ENCODE measurements around the gene KSR2. TPM values are rescaled to one million over a fixed set of nuclear protein-coding genes. Genes with fewer than 3 reads are reported as not detected.

KSR2 gene
- polyA plus RNA-seq, 1 experiment, result not detected

DNA sequence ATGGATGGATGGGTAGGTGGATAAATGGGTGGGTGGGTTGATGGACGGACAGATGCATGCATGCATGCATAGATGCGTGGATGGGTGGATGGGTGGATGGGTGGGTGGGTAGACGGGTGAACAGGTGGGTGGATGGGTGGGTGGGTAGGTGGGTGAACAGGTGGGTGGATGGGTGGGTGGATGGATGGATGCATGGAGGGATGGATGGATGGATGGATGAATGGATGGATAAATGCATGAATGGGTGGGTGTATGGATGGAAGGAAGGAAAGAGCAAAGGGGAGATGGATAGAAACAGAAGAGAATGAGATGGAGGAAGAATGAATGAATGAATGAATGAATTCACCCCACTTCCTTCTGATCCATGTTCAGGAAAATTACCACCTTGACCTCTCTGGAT is 143.0 kb downstream of the KSR2 start:
- no peak for DNase-seq (ENCODE audit: low read depth)
- no peak overlapping the region for H3K4me3 ChIP-seq (ENCODE audit: low read depth, low read length)
- ChIA-PET CTCF (interaction anchor here (2.2 kb wide), 1 partner anchor 458 kb away, joined by 11 read pairs; no protein-coding TSS in a partner anchor), POLR2A (no interaction called here)
- TF ChIP-seq CTCF (IDR thresholded peaks at IDR 0.05; ENCODE audit: insufficient read depth, low read depth, low read length), result no peak
- H3K27me3 ChIP-seq (ENCODE audit: control insufficient read depth, insufficient read depth, low read length), result no peaks in the 10 kb centered on the region
- no peaks in the 10 kb centered on the region for H3K36me3 ChIP-seq (ENCODE audit: control insufficient read depth, insufficient read depth, low read length)

- no peaks in the 10 kb centered on the region; the same call in 1 of the 2 replicates for H3K27me3 ChIP-seq (ENCODE audit: control insufficient read depth, insufficient read depth, low read length)
- POLR2A ChIA-PET, result no interaction called here
- DNase-seq (ENCODE audit: low read depth), result no peak
Observed at GRCh38 chr12:117821480-117822175, 147.2 kb downstream of the KSR2 start.

GRCh38 chr12:117820216-117820907 is 148.4 kb downstream of the KSR2 start:
- H3K27me3 ChIP-seq (ENCODE audit: control insufficient read depth, insufficient read depth, low read length), result no peaks in the 10 kb centered on the region; the same call in 1 of the 2 replicates
- DNase-seq (ENCODE audit: low read depth), result no peak
- no peak overlapping the region for H3K4me3 ChIP-seq (ENCODE audit: low read depth, low read length)
- ChIA-PET CTCF (interaction anchor here (1.1 kb wide), 1 partner anchor 18 kb away, joined by 3 read pairs; no protein-coding TSS in a partner anchor), POLR2A (no interaction called here)
- no peak for TF ChIP-seq CTCF (IDR thresholded peaks at IDR 0.05; ENCODE audit: insufficient read depth, low read depth, low read length)
- H3K36me3 ChIP-seq (ENCODE audit: control insufficient read depth, insufficient read depth, low read length), result no peaks in the 10 kb centered on the region

More at GRCh38 chr12:117821480-117822175, 147.2 kb downstream of the KSR2 start:
- no peak for TF ChIP-seq CTCF (IDR thresholded peaks at IDR 0.05; ENCODE audit: insufficient read depth, low read depth, low read length)
- CTCF ChIA-PET, result no interaction called here
- no peaks in the 10 kb centered on the region for H3K36me3 ChIP-seq (ENCODE audit: control insufficient read depth, insufficient read depth, low read length)
- no peak overlapping the region for H3K4me3 ChIP-seq (ENCODE audit: low read depth, low read length)

DNA sequence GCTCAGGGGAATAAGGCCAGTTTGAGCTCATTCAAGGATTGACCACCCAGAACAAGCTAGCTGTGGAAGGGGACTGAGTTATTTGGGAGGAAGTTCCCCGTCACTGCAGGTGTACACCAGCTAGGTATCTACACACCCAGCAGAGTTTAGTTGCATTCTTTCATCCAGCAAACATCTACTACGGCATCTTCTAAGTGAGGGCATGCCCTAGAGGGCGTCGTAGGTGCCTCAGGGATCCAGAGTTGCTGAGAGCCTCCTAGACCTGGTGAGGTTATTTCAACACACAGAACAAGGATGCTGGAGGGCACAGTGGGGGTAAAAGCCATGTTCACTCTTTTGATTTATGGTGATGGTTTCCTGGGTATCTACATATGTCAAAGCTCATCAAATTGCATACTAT is 149.6 kb downstream of the KSR2 start:
- TF ChIP-seq CTCF (IDR thresholded peaks at IDR 0.05; ENCODE audit: insufficient read depth, low read depth, low read length), result no peak
- no peaks in the 10 kb centered on the region; the same call in 1 of the 2 replicates for H3K27me3 ChIP-seq (ENCODE audit: control insufficient read depth, insufficient read depth, low read length)
- H3K36me3 ChIP-seq (ENCODE audit: control insufficient read depth, insufficient read depth, low read length), result no peaks in the 10 kb centered on the region
- POLR2A ChIA-PET, result no interaction called here
- CTCF ChIA-PET, result interaction anchor here (0.7 to 1.0 kb wide), 2 partner anchors 14 to 21 kb away, joined by 3 read pairs; no protein-coding TSS in a partner anchor
- no peak for DNase-seq (ENCODE audit: low read depth)
- no peak overlapping the region for H3K4me3 ChIP-seq (ENCODE audit: low read depth, low read length)

DNA sequence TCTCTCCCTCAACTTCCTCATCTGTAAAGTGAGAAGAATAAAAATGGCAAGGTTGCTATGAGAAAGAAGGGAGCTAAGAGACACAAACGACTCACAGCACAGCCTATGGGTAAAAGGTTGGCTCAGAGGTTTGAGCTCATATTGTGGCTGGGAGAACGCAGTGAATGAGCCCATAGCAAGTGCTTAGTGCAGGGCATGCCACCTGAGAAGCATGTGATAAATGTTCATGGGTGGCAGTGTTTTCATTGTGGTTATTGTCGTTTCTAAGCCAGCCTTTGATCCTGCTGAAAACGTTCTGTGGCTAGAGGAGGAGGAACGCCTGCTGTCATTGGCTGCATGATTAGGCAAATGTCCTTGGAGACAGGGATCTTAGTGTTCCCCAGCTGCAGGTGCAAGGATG is 150.4 kb downstream of the KSR2 start:
- Histone ChIP-seq H3K36me3 (ENCODE audit: control insufficient read depth, insufficient read depth, low read length) (no peaks in the 10 kb centered on the region), H3K4me3 (ENCODE audit: low read depth, low read length) (no peak overlapping the region), H3K27me3 (ENCODE audit: control insufficient read depth, insufficient read depth, low read length) (no peaks in the 10 kb centered on the region; the same call in 1 of the 2 replicates)
- DNase-seq (ENCODE audit: low read depth), result no peak
- TF ChIP-seq CTCF (IDR thresholded peaks at IDR 0.05; ENCODE audit: insufficient read depth, low read depth, low read length), result no peak
- ChIA-PET POLR2A (no interaction called here), CTCF (interaction anchor here (0.6 to 1.0 kb wide), 3 partner anchors 15 to 395 kb away, joined by 3 read pairs; no protein-coding TSS in a partner anchor)

All from BJ (cell line).